Nephron progenitor cell (in vitro differentiated cells): ENCODE measurements around the gene C3orf62.

ENCODE experiments used
- DNase-seq: peaks from one replicate; pipeline ENCODE4 v3.0.0; 2021
- H3K27ac Mint-ChIP-seq: 2 replicates; pipeline ENCODE4 v1.8.0; 2021; ENCODE audit warnings: mild to moderate bottlenecking, moderate library complexity, mixed read lengths
- H3K27me3 Mint-ChIP-seq: 2 replicates; pipeline ENCODE4 v1.8.0; 2021; ENCODE audit warnings: mild to moderate bottlenecking, low read depth, mixed read lengths; ENCODE audit not compliant: poor library complexity
- H3K36me3 Mint-ChIP-seq: 2 replicates; pipeline ENCODE4 v1.8.0; 2021; ENCODE audit warnings: low read depth, mixed read lengths
- H3K4me1 Mint-ChIP-seq: 2 replicates; pipeline ENCODE4 v1.8.0; 2021; ENCODE audit warnings: mixed read lengths
- H3K4me3 Mint-ChIP-seq: 2 replicates; pipeline ENCODE4 v1.8.0; 2021; ENCODE audit warnings: mild to moderate bottlenecking, moderate library complexity, mixed read lengths
- H3K9me3 Mint-ChIP-seq: 2 replicates; pipeline ENCODE4 v1.8.0; 2021; ENCODE audit warnings: mild to moderate bottlenecking, moderate library complexity, mixed read lengths
- CTCF ChIP-seq: fragments of 200-600 bp; sonication (generic); IDR thresholded peaks from 2 replicates; pipeline ENCODE4 v1.5.0; 2021; ENCODE audit warnings: antibody characterized with exemption

Gene C3orf62

GRCh38 chr3:49276475-49277382 is at the start of gene C3orf62:
Gene C3orf62, minus strand, starts transcription at chr3:49277232. Its CDS starts 360 bp downstream, at chr3:49276872.
- peak within 1 kb of the TSS; percentile 41 for H3K4me3 Mint-ChIP-seq
- peak within 1 kb of the TSS; percentile 94 for H3K27ac Mint-ChIP-seq
- H3K4me1 Mint-ChIP-seq: peaks cover 14% of the 10 kb centered on the region
- peaks cover 53% of the 10 kb centered on the region for H3K36me3 Mint-ChIP-seq
- DNase-seq: peak; percentile 47
- peaks cover 3% of the 10 kb centered on the region for H3K27me3 Mint-ChIP-seq
- no peak for TF ChIP-seq CTCF
- H3K9me3 Mint-ChIP-seq: no peaks in the 10 kb centered on the region

DNA sequence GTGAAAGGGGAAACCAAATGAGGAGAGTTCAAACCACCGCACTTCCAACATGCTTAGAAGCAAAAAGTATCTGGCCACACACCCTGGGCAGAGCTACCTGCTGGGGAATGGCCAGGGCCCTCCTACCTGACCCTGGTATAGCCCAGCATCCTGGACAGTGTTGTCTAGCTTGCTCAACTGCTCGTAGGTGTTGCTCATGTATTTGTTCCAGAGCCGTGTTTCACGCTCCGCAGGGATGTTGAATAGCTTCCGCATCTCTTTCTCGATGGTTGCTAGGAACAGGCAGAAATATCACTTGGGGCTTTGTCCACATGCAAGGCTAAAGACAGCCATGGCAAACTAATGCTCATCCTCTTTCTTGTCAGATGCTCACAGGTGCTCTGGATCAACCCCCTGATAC is 47.7 kb upstream of the C3orf62 start:
- Mint-ChIP-seq H3K27ac (peak overlapping the region; percentile 20), H3K4me3 (no peak overlapping the region), H3K4me1 (no peaks in the 10 kb centered on the region), H3K27me3 (no peaks in the 10 kb centered on the region), H3K9me3 (no peaks in the 10 kb centered on the region), H3K36me3 (peaks cover 60% of the 10 kb centered on the region)
- no peak for DNase-seq
- no peak for TF ChIP-seq CTCF

GRCh38 chr3:49316696-49317457 is 39.8 kb upstream of the C3orf62 start:
- DNase-seq: no peak
- no peaks in the 10 kb centered on the region for H3K27me3 Mint-ChIP-seq
- peaks cover 44% of the 10 kb centered on the region for H3K36me3 Mint-ChIP-seq
- no peak overlapping the region for H3K4me3 Mint-ChIP-seq
- H3K4me1 Mint-ChIP-seq: no peaks in the 10 kb centered on the region
- no peaks in the 10 kb centered on the region for H3K9me3 Mint-ChIP-seq
- H3K27ac Mint-ChIP-seq: peak overlapping the region; percentile 57
- no peak for TF ChIP-seq CTCF

DNA sequence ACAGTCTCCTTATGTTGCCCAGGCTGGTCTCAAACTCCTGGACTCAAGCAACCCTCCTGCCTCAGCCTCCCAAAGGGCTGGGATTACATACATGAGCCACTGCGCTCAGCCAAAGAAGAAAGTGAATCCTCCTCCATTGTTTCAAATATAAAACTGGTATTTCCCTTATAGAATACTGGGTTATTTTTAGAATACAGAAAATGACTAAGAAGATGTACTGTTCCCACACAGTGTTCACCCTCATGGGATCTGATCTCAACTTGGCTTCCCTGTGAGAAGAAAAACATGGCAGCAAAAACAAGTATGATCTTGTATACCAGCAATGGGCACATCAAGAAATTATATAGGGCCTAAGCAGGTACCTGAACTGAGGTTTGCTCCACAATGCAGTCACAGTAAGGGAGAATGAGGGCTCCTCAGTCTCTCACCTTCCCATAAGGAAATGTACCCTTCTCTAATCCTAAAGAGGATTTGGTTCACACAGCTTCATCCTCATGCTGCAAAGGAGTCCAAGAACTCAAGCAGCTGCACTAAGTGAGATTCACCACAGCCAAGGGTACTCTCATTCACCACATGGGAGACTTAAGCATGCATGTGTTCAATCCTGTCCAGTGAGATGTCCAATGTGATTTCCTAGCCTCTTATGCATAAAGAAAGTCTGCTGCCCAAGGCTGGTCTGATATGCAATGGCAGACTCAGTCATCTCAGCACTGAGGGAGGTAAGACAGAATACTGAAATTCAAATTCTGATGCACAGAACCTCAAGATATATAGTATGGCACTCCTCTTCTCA is 37.1 kb upstream of the C3orf62 start:
- DNase-seq: no peak
- no peaks in the 10 kb centered on the region for H3K4me1 Mint-ChIP-seq
- H3K9me3 Mint-ChIP-seq: no peaks in the 10 kb centered on the region
- no peaks in the 10 kb centered on the region for H3K27me3 Mint-ChIP-seq
- TF ChIP-seq CTCF: no peak
- no peak overlapping the region for H3K4me3 Mint-ChIP-seq
- peaks cover 42% of the 10 kb centered on the region for H3K36me3 Mint-ChIP-seq
- H3K27ac Mint-ChIP-seq: no peak overlapping the region

GRCh38 chr3:49311283-49311682 is 34.3 kb upstream of the C3orf62 start:
- Mint-ChIP-seq H3K4me1 (no peaks in the 10 kb centered on the region), H3K4me3 (no peak overlapping the region), H3K27me3 (no peaks in the 10 kb centered on the region), H3K36me3 (peaks cover 53% of the 10 kb centered on the region), H3K27ac (peak overlapping the region; percentile 52), H3K9me3 (no peaks in the 10 kb centered on the region)
- DNase-seq: no peak
- no peak for TF ChIP-seq CTCF
